BE2C (cell line): ENCODE measurements around the gene NPHP4.

Source experiments
- DNase-seq: peaks from one replicate; pipeline ENCODE4 v3.0.0-alpha.2; 2020
- H3K27me3 ChIP-seq: fragments of 250-450 bp; sonication (Bioruptor Pico); 2 replicates; pipeline ENCODE4 v1.5.1; 2020; ENCODE audit warnings: mild to moderate bottlenecking
- H3K36me3 ChIP-seq: fragments of 250-450 bp; sonication (Bioruptor Pico); 2 replicates; pipeline ENCODE4 v1.5.1; 2020; ENCODE audit warnings: mild to moderate bottlenecking
- H3K4me1 ChIP-seq: fragments of 250-450 bp; sonication (Bioruptor Pico); 2 replicates; pipeline ENCODE4 v1.5.1; 2020
- H3K4me3 ChIP-seq: 2 replicates; pipeline ENCODE4 v1.5.1; 2011; ENCODE audit warnings: low read depth, low read length
- H3K9me3 ChIP-seq: fragments of 250-450 bp; sonication (Bioruptor Pico); 2 replicates; pipeline ENCODE4 v1.5.1; 2020
- CTCF ChIP-seq: IDR thresholded peaks from 2 replicates; pipeline ENCODE4 v1.5.1; 2012; ENCODE audit warnings: mild to moderate bottlenecking, low read depth, low read length

NPHP4 gene

GRCh38 chr1:5960336-5960735 is 31.9 kb downstream of the NPHP4 start:
- Histone ChIP-seq H3K27me3 (no peaks in the 10 kb centered on the region), H3K9me3 (no peaks in the 10 kb centered on the region), H3K36me3 (peaks cover 2% of the 10 kb centered on the region; the same call in 1 of the 2 replicates), H3K4me3 (no peak overlapping the region), H3K4me1 (no peaks in the 10 kb centered on the region)
- DNase-seq: no peak
- TF ChIP-seq CTCF: no peak

GRCh38 chr1:5959667-5960230 is 32.5 kb downstream of the NPHP4 start:
- no peaks in the 10 kb centered on the region for H3K27me3 ChIP-seq
- no peaks in the 10 kb centered on the region for H3K9me3 ChIP-seq
- H3K36me3 ChIP-seq: peaks cover 2% of the 10 kb centered on the region; the same call in 1 of the 2 replicates
- no peak overlapping the region for H3K4me3 ChIP-seq
- H3K4me1 ChIP-seq: no peaks in the 10 kb centered on the region
- no peak for DNase-seq
- TF ChIP-seq CTCF: no peak

GRCh38 chr1:5959087-5959486 is 33.1 kb downstream of the NPHP4 start:
- no peak for TF ChIP-seq CTCF
- Histone ChIP-seq H3K27me3 (no peaks in the 10 kb centered on the region), H3K4me3 (no peak overlapping the region), H3K9me3 (no peaks in the 10 kb centered on the region), H3K36me3 (peaks cover 2% of the 10 kb centered on the region; the same call in 1 of the 2 replicates), H3K4me1 (no peaks in the 10 kb centered on the region)
- DNase-seq: no peak

GRCh38 chr1:5956022-5956830 is 36.0 kb downstream of the NPHP4 start:
- H3K36me3 ChIP-seq: peaks cover 2% of the 10 kb centered on the region; the same call in 1 of the 2 replicates
- no peak for TF ChIP-seq CTCF

GRCh38 chr1:5955479-5955977 is 36.7 kb downstream of the NPHP4 start:
- no peaks in the 10 kb centered on the region for H3K27me3 ChIP-seq
- H3K4me3 ChIP-seq: no peak overlapping the region
- no peaks in the 10 kb centered on the region for H3K9me3 ChIP-seq
- H3K36me3 ChIP-seq: no peaks in the 10 kb centered on the region
- no peak for DNase-seq
- H3K4me1 ChIP-seq: no peaks in the 10 kb centered on the region
- TF ChIP-seq CTCF: no peak

More at GRCh38 chr1:5956022-5956830, 36.0 kb downstream of the NPHP4 start:
- DNase-seq: no peak
- no peaks in the 10 kb centered on the region for H3K27me3 ChIP-seq
- H3K9me3 ChIP-seq: no peaks in the 10 kb centered on the region
- H3K4me1 ChIP-seq: no peaks in the 10 kb centered on the region
- H3K4me3 ChIP-seq: no peak overlapping the region

GRCh38 chr1:5954964-5955363 is 37.3 kb downstream of the NPHP4 start:
- Histone ChIP-seq H3K9me3 (no peaks in the 10 kb centered on the region), H3K27me3 (no peaks in the 10 kb centered on the region), H3K4me1 (no peaks in the 10 kb centered on the region), H3K36me3 (no peaks in the 10 kb centered on the region), H3K4me3 (no peak overlapping the region)
- no peak for DNase-seq
- TF ChIP-seq CTCF: no peak
